NCI-H510A treated with DMSO at 0.1 percent for 48 hours (cell line): Measurements from ENCODE around the gene MTPN.

Experiments
- DNase-seq: peaks from one replicate; lab custom pipeline; 2025; lab: John Stamatoyannopoulos, UW

Gene MTPN

DNA sequence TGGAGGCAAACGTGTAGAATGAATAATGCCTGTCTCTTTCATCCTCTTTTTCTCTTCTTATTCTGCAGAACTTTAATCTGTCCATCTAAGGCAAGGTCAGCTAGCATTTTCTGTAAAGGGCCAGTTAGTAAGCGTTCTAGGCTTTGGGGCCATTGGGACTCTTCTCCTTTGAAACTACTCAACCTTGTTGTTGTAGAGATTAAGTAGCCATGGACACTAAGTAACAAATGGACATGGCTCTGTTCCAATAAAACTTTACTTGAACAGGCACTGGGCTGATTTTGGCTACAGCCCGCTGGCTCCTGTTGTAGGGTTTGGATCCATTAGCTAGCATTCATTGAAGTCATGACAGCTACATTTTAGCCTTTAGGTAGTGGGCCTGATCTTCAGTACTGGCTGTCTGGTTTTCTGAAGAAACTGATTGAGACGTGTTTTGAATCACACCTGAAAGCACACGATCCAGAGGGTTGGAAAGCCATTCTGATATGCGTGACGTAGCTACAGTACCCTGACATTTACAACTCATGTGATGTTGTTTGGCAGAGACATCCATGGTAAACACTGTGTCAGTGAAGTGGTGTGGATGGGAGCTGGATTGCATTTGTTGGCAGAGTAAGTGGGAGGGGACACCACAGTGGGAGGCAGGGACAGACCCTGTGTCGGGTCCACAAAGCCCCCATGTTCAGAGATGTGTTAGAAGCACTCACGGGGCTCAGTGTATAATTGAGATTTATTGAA, 92.5 kb downstream of the MTPN start:
- DNase-seq: no peak

DNA sequence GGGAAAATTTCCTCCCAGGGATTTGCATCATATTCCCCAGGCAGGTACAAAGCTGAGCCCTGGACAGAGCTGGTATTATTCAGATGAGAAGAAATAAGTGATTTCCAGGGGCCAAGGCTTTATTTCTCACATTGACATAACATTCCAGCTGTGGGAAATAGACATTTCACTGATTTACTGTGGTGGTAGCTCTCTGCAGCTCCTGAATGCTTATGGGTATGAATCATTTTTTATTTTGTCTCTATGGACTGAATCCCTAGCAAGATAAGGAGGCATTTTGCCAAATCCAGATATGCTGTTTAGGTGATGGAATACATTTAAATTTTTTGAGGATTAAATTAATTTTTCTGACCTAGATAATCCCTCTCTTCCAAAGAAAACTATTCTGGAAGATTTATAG, 97.9 kb downstream of the MTPN start:
- no peak for DNase-seq

DNA sequence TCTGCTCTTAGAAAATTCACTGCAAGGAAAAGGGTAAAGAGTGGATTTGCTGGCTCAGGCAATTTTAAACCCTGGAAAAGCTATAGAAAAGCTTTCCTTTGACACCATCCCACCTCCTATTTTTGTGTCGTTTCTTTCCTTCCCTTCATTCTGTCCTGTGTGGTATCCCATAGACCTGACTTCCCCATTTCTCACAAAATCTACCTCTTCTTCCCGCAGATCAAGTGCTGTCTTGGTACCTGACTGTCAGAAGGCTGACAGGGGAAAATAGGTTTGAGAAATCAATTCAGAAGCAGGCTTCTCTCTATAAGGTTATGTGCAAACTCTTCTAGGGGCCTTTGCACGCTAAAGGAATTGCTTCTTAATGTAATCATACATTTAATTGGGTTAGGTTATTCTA, 98.9 kb downstream of the MTPN start:
- DNase-seq: no peak

DNA sequence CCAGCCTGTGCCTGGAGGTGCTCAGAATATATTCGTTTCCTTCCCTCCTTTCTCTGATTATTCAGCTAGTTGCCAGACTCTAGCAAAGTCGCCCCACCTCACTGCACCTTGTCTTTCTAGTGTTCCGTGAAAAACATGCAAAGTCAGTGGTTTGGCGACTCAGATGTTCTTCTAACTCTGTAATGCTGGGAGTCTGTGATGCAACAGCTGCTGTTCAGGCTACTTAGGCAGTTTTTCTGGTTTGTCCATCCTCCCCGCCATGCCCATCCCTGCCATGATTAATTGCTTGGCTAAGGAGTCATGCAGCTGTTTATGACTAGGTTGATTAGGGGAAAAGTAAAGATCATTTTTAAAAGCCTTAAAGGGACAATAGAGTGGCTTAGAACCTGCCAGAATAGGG, 99.4 kb downstream of the MTPN start:
- DNase-seq: peak; percentile 85
